IMR-90 (cell line): ENCODE data around the gene RAET1G.
A peak's percentile ranks its signal among the peaks of the same experiment; 100 is the strongest.

Source experiments
- CEBPB ChIP-seq: IDR thresholded peaks from 2 replicates; pipeline ENCODE4 v1.6.1; 2012; ENCODE audit warnings: low read depth, low read length, improper control_type of control experiment
- FOS ChIP-seq: fragments of 150-350 bp; IDR thresholded peaks from 2 replicates; pipeline ENCODE4 v1.6.1; 2016; ENCODE audit warnings: low read depth, low read length
- MXI1 ChIP-seq: IDR thresholded peaks from 2 replicates; pipeline ENCODE4 v1.6.1; 2012; ENCODE audit warnings: low read depth, mild to moderate bottlenecking, low read length, moderate library complexity, borderline replicate concordance
- POLR2A ChIP-seq: IDR thresholded peaks from 2 replicates; pipeline ENCODE4 v1.6.1; 2012; ENCODE audit warnings: mild to moderate bottlenecking, low read depth, low read length
- RAD21 ChIP-seq: IDR thresholded peaks from 2 replicates; pipeline ENCODE4 v1.6.1; 2012; ENCODE audit warnings: low read length, improper control_type of control experiment
- RFX5 ChIP-seq: IDR thresholded peaks from 2 replicates; pipeline ENCODE4 v1.8.0; 2012; ENCODE audit warnings: low read depth, mild to moderate bottlenecking, low read length, moderate library complexity
- SMC3 ChIP-seq: fragments of 150-350 bp; IDR thresholded peaks from 2 replicates; pipeline ENCODE4 v1.6.1; 2016; ENCODE audit warnings: low read depth, mild to moderate bottlenecking, antibody characterized with exemption, low read length, moderate library complexity
- TF ChIP-seq, protein P1 (sequence below): conservative IDR thresholded peaks from 2 replicates; pipeline ENCODE4 v1.5.1; 2012; ENCODE audit warnings: mild to moderate bottlenecking, low read depth, low read length, improper control_type of control experiment
- TF ChIP-seq, protein P2 (sequence below): fragments of 150-350 bp; IDR thresholded peaks from 2 replicates; pipeline ENCODE4 v1.6.1; 2016; ENCODE audit warnings: low read depth, mild to moderate bottlenecking, low read length, moderate library complexity, borderline replicate concordance

DNA sequence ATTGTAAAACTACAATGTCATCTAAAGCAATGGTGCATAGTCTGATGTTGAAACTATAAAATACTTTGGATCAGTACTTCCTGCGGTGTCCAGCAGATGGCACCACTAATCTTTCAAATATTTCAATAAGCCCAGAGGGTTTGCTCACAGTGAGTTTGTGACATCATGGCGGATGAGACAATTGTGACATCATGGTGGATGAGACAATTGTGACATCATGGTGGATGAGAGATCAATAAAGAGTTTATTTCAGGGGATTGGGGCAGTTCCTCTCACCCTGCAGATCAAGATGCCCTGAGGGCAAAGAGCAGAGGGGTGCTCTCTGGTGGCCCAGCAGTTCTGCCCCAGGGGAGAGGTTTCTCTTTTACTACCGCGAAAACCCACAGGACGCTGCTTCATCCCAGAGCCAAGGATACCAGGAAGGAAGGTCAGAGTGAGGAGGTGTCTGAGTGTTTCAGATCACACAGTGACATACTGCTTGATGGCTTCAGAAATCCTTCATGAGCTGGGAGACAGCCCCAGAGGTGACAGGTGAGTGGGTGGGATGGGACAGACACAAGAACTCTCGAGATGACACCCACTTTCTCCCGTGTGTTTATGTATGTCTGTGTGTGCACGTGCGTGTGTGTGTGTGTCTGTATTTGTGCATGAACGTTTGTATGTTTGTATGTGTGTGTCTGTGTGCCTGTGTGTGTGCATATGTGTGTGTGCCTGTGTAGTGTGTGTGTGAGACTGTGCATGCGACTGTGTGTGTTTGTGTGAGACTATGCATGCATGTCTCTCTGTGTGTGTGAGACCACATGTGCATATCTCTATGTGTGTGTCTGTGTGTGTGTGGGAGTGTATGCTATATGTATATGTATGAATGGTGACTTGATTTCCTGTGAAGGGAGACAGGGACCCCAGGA is 11.6 kb upstream of the RAET1G start:
- TF ChIP-seq, protein P1, sequence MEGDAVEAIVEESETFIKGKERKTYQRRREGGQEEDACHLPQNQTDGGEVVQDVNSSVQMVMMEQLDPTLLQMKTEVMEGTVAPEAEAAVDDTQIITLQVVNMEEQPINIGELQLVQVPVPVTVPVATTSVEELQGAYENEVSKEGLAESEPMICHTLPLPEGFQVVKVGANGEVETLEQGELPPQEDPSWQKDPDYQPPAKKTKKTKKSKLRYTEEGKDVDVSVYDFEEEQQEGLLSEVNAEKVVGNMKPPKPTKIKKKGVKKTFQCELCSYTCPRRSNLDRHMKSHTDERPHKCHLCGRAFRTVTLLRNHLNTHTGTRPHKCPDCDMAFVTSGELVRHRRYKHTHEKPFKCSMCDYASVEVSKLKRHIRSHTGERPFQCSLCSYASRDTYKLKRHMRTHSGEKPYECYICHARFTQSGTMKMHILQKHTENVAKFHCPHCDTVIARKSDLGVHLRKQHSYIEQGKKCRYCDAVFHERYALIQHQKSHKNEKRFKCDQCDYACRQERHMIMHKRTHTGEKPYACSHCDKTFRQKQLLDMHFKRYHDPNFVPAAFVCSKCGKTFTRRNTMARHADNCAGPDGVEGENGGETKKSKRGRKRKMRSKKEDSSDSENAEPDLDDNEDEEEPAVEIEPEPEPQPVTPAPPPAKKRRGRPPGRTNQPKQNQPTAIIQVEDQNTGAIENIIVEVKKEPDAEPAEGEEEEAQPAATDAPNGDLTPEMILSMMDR: peak; percentile 85
- no peak for TF ChIP-seq RFX5
- TF ChIP-seq CEBPB: peak; percentile 84
- TF ChIP-seq RAD21: peak; percentile 77
- peak; percentile 83 for TF ChIP-seq SMC3
- TF ChIP-seq, protein P2, sequence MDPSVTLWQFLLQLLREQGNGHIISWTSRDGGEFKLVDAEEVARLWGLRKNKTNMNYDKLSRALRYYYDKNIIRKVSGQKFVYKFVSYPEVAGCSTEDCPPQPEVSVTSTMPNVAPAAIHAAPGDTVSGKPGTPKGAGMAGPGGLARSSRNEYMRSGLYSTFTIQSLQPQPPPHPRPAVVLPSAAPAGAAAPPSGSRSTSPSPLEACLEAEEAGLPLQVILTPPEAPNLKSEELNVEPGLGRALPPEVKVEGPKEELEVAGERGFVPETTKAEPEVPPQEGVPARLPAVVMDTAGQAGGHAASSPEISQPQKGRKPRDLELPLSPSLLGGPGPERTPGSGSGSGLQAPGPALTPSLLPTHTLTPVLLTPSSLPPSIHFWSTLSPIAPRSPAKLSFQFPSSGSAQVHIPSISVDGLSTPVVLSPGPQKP: no peak
- TF ChIP-seq POLR2A: no peak
- no peak for TF ChIP-seq MXI1
- TF ChIP-seq FOS: no peak
